ENCODE data around the gene SDS. TPM values are rescaled to one million over a fixed set of nuclear protein-coding genes. Genes with fewer than 3 reads are reported as not detected.

SDS gene
- total and polyA plus RNA-seq, 4 donors, result 0.65 to 433 (median 77.9) TPM

- Histone ChIP-seq H3K36me3 (ENCODE audit: control insufficient read depth in 4 of 4, insufficient read depth in 3 of 4, low read depth in 1 of 4, low read length in 3 of 4) (peaks cover 0 to 8% (median 1%) of the 10 kb centered on the region in 4 donors), H3K27me3 (ENCODE audit: control insufficient read depth in 4 of 4, insufficient read depth in 4 of 4, low read length in 3 of 4) (no peaks in the 10 kb centered on the region), H3K27ac (ENCODE audit: low read depth in 1 of 2, low read length in 2 of 2) (no peak overlapping the region), H3K4me3 (ENCODE audit: low read depth in 1 of 3, low read length in 3 of 3) (no peak overlapping the region), H3K9ac (ENCODE audit: low read depth in 1 of 2, low read length in 2 of 2) (no peak overlapping the region), H3K9me3 (ENCODE audit: control insufficient read depth in 4 of 4, low read length in 3 of 4) (no peaks in the 10 kb centered on the region), H3K4me1 (ENCODE audit: control insufficient read depth in 4 of 4, insufficient read depth in 4 of 4, low read length in 3 of 4) (no peaks in the 10 kb centered on the region)
- no peak for DNase-seq (ENCODE audit: low spot score)
- TF ChIP-seq, protein P1, sequence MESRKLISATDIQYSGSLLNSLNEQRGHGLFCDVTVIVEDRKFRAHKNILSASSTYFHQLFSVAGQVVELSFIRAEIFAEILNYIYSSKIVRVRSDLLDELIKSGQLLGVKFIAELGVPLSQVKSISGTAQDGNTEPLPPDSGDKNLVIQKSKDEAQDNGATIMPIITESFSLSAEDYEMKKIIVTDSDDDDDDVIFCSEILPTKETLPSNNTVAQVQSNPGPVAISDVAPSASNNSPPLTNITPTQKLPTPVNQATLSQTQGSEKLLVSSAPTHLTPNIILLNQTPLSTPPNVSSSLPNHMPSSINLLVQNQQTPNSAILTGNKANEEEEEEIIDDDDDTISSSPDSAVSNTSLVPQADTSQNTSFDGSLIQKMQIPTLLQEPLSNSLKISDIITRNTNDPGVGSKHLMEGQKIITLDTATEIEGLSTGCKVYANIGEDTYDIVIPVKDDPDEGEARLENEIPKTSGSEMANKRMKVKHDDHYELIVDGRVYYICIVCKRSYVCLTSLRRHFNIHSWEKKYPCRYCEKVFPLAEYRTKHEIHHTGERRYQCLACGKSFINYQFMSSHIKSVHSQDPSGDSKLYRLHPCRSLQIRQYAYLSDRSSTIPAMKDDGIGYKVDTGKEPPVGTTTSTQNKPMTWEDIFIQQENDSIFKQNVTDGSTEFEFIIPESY (IDR thresholded peaks at IDR 0.05), result no peak
- TF ChIP-seq, protein P2, sequence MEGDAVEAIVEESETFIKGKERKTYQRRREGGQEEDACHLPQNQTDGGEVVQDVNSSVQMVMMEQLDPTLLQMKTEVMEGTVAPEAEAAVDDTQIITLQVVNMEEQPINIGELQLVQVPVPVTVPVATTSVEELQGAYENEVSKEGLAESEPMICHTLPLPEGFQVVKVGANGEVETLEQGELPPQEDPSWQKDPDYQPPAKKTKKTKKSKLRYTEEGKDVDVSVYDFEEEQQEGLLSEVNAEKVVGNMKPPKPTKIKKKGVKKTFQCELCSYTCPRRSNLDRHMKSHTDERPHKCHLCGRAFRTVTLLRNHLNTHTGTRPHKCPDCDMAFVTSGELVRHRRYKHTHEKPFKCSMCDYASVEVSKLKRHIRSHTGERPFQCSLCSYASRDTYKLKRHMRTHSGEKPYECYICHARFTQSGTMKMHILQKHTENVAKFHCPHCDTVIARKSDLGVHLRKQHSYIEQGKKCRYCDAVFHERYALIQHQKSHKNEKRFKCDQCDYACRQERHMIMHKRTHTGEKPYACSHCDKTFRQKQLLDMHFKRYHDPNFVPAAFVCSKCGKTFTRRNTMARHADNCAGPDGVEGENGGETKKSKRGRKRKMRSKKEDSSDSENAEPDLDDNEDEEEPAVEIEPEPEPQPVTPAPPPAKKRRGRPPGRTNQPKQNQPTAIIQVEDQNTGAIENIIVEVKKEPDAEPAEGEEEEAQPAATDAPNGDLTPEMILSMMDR (IDR thresholded peaks at IDR 0.05; ENCODE audit: low read depth, low read length, missing input control), result no peak
- TF ChIP-seq, protein P3, sequence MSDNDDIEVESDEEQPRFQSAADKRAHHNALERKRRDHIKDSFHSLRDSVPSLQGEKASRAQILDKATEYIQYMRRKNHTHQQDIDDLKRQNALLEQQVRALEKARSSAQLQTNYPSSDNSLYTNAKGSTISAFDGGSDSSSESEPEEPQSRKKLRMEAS (IDR thresholded peaks at IDR 0.05), result no peak
- 88% methylated on average over 6 of the region's 6 CpGs for WGBS
These were observed 32.9 kb upstream of the SDS start for GRCh38 chr12:113436586-113436985.

GRCh38 chr12:113435367-113435766 lies 31.7 kb upstream of the SDS start:
- TF ChIP-seq, protein P1 (IDR thresholded peaks at IDR 0.05), result no peak
- TF ChIP-seq, protein P4, sequence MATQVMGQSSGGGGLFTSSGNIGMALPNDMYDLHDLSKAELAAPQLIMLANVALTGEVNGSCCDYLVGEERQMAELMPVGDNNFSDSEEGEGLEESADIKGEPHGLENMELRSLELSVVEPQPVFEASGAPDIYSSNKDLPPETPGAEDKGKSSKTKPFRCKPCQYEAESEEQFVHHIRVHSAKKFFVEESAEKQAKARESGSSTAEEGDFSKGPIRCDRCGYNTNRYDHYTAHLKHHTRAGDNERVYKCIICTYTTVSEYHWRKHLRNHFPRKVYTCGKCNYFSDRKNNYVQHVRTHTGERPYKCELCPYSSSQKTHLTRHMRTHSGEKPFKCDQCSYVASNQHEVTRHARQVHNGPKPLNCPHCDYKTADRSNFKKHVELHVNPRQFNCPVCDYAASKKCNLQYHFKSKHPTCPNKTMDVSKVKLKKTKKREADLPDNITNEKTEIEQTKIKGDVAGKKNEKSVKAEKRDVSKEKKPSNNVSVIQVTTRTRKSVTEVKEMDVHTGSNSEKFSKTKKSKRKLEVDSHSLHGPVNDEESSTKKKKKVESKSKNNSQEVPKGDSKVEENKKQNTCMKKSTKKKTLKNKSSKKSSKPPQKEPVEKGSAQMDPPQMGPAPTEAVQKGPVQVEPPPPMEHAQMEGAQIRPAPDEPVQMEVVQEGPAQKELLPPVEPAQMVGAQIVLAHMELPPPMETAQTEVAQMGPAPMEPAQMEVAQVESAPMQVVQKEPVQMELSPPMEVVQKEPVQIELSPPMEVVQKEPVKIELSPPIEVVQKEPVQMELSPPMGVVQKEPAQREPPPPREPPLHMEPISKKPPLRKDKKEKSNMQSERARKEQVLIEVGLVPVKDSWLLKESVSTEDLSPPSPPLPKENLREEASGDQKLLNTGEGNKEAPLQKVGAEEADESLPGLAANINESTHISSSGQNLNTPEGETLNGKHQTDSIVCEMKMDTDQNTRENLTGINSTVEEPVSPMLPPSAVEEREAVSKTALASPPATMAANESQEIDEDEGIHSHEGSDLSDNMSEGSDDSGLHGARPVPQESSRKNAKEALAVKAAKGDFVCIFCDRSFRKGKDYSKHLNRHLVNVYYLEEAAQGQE (IDR thresholded peaks at IDR 0.05), result no peak
- no peak for TF ChIP-seq ATF3 (IDR thresholded peaks at IDR 0.05)
- no peak for TF ChIP-seq YY1 (IDR thresholded peaks at IDR 0.05)
- TF ChIP-seq HNF4A (conservative IDR thresholded peaks at IDR 0.05), result no peak
- TF ChIP-seq GABPA (IDR thresholded peaks at IDR 0.05 in 1 of 2, conservative IDR thresholded peaks at IDR 0.05 in 1 of 2), result no peak
- no peak for TF ChIP-seq FOXA1 (IDR thresholded peaks at IDR 0.05)
- no peak for TF ChIP-seq FOXA2 (IDR thresholded peaks at IDR 0.05)
- TF ChIP-seq, protein P2 (IDR thresholded peaks at IDR 0.05; ENCODE audit: low read depth, low read length, missing input control), result no peak
- no peak for TF ChIP-seq EGR1 (IDR thresholded peaks at IDR 0.05; ENCODE audit: low read depth in 2 of 2)
- TF ChIP-seq NR2F2 (IDR thresholded peaks at IDR 0.05), result no peak
- TF ChIP-seq, protein P3 (IDR thresholded peaks at IDR 0.05), result no peak
- 93% methylated on average over 5 of the region's 5 CpGs for WGBS
- Histone ChIP-seq H3K27me3 (ENCODE audit: control insufficient read depth in 4 of 4, insufficient read depth in 4 of 4, low read length in 3 of 4) (no peaks in the 10 kb centered on the region), H3K36me3 (ENCODE audit: control insufficient read depth in 4 of 4, insufficient read depth in 3 of 4, low read depth in 1 of 4, low read length in 3 of 4) (peaks cover 0 to 8% (median 1%) of the 10 kb centered on the region in 4 donors), H3K4me3 (ENCODE audit: low read depth in 1 of 3, low read length in 3 of 3) (no peak overlapping the region), H3K4me1 (ENCODE audit: control insufficient read depth in 4 of 4, insufficient read depth in 4 of 4, low read length in 3 of 4) (no peaks in the 10 kb centered on the region), H3K9me3 (ENCODE audit: control insufficient read depth in 4 of 4, low read length in 3 of 4) (no peaks in the 10 kb centered on the region), H3K27ac (ENCODE audit: low read depth in 1 of 2, low read length in 2 of 2) (no peak overlapping the region), H3K9ac (ENCODE audit: low read depth in 1 of 2, low read length in 2 of 2) (no peak overlapping the region)
- DNase-seq (ENCODE audit: low spot score), result no peak
